Measurements from ENCODE around the gene CTNND2. TPM values are rescaled to one million over a fixed set of nuclear protein-coding genes. Genes with fewer than 3 reads are reported as not detected.

CTNND2 gene
- total and polyA plus RNA-seq, 4 donors, result 0.05 to 0.50 (median 0.27) TPM

DNA sequence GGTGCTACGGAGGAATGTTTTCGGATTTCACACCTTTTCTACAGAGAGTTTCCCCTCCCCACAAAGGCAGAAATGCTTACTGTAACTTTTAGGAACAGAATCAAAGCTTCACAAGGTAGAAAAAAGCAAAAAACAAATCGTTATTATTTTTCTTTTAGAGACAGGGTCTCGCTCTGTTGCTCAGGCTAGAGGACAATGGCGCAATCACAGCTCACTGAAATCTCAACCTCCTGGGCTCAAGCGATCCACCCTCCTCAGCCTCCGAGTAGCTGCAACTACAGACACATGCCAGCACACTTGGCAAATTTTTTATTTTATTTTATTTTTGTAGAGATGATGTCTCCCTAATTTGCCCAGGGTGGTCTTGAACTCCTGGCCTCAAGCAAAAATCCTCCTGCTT, 394.5 kb downstream of the CTNND2 start:
- DNase-seq (ENCODE audit: low spot score), result no peak
- H3K9me3 ChIP-seq (ENCODE audit: control insufficient read depth in 4 of 4, low read length in 3 of 4), result no peaks in the 10 kb centered on the region
- no peak overlapping the region for H3K4me3 ChIP-seq (ENCODE audit: low read depth in 1 of 3, low read length in 3 of 3)
- no peak overlapping the region for H3K9ac ChIP-seq (ENCODE audit: low read depth in 1 of 2, low read length in 2 of 2)
- H3K27ac ChIP-seq (ENCODE audit: low read depth in 1 of 2, low read length in 2 of 2), result no peak overlapping the region
- no peaks in the 10 kb centered on the region for H3K4me1 ChIP-seq (ENCODE audit: control insufficient read depth in 4 of 4, insufficient read depth in 4 of 4, low read length in 3 of 4)
- 36% methylated on average over 7 of the region's 7 CpGs for WGBS
- no peak for TF ChIP-seq CTCF (IDR thresholded peaks at IDR 0.05; ENCODE audit: low read depth, low read length, missing input control)
- no peak for TF ChIP-seq SP1 (IDR thresholded peaks at IDR 0.05)
- no peak for TF ChIP-seq NR2F2 (IDR thresholded peaks at IDR 0.05)
- no peak for TF ChIP-seq TAF1 (conservative IDR thresholded peaks at IDR 0.05)
- TF ChIP-seq, protein P1, sequence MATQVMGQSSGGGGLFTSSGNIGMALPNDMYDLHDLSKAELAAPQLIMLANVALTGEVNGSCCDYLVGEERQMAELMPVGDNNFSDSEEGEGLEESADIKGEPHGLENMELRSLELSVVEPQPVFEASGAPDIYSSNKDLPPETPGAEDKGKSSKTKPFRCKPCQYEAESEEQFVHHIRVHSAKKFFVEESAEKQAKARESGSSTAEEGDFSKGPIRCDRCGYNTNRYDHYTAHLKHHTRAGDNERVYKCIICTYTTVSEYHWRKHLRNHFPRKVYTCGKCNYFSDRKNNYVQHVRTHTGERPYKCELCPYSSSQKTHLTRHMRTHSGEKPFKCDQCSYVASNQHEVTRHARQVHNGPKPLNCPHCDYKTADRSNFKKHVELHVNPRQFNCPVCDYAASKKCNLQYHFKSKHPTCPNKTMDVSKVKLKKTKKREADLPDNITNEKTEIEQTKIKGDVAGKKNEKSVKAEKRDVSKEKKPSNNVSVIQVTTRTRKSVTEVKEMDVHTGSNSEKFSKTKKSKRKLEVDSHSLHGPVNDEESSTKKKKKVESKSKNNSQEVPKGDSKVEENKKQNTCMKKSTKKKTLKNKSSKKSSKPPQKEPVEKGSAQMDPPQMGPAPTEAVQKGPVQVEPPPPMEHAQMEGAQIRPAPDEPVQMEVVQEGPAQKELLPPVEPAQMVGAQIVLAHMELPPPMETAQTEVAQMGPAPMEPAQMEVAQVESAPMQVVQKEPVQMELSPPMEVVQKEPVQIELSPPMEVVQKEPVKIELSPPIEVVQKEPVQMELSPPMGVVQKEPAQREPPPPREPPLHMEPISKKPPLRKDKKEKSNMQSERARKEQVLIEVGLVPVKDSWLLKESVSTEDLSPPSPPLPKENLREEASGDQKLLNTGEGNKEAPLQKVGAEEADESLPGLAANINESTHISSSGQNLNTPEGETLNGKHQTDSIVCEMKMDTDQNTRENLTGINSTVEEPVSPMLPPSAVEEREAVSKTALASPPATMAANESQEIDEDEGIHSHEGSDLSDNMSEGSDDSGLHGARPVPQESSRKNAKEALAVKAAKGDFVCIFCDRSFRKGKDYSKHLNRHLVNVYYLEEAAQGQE (IDR thresholded peaks at IDR 0.05), result no peak
- no peak for TF ChIP-seq FOXA1 (IDR thresholded peaks at IDR 0.05)
- no peak for TF ChIP-seq RXRA (IDR thresholded peaks at IDR 0.05)
- no peaks in the 10 kb centered on the region for H3K27me3 ChIP-seq (ENCODE audit: control insufficient read depth in 4 of 4, insufficient read depth in 4 of 4, low read length in 3 of 4)
- no peaks in the 10 kb centered on the region for H3K36me3 ChIP-seq (ENCODE audit: control insufficient read depth in 4 of 4, insufficient read depth in 3 of 4, low read depth in 1 of 4, low read length in 3 of 4)

DNA sequence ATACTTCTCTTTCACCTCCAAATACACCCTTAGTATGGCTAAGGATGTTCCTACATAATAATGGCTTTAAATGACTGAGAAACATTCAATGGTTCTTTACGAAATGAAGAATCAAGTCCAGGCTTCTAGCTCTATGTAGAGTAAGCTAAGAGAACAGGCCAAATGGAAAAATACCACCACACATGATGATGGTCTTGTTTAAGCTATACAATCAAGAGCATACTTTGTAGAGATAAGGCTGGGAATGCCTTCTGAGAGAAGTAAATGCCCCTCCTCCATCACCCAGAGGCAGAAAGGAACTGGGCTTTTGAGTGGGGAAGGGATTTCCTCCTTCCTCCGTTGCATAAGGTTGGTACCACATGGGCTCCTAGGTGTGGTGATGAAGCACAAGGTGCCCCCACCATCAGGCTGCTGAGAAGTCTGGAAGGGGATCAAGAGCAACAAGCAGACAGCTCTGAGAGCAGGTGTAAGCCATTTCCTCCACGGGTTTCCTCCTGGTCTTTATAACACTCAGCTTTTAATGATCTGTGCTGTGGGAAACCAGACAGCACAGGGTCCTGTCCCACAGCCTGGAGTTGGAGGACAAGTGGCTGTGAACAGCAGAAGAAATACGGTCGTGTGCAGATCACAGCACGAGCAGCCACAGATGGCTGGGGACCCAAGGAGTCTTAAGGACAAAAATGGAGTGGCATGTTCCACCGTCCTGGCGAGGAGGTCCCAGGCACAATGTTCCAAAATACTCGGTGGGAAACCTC, 396.9 kb downstream of the CTNND2 start:
- Histone ChIP-seq H3K9ac (ENCODE audit: low read depth in 1 of 2, low read length in 2 of 2) (no peak overlapping the region), H3K27ac (ENCODE audit: low read depth in 1 of 2, low read length in 2 of 2) (no peak overlapping the region), H3K27me3 (ENCODE audit: control insufficient read depth in 4 of 4, insufficient read depth in 4 of 4, low read length in 3 of 4) (no peaks in the 10 kb centered on the region), H3K36me3 (ENCODE audit: control insufficient read depth in 4 of 4, insufficient read depth in 3 of 4, low read depth in 1 of 4, low read length in 3 of 4) (no peaks in the 10 kb centered on the region), H3K9me3 (ENCODE audit: control insufficient read depth in 4 of 4, low read length in 3 of 4) (no peaks in the 10 kb centered on the region), H3K4me1 (ENCODE audit: control insufficient read depth in 4 of 4, insufficient read depth in 4 of 4, low read length in 3 of 4) (no peaks in the 10 kb centered on the region), H3K4me3 (ENCODE audit: low read depth in 1 of 3, low read length in 3 of 3) (no peak overlapping the region)
- WGBS, result 76% methylated on average over 9 of the region's 9 CpGs
- DNase-seq (ENCODE audit: low spot score), result no peak
- no peak for TF ChIP-seq RXRA (IDR thresholded peaks at IDR 0.05)
- TF ChIP-seq ATF3 (IDR thresholded peaks at IDR 0.05), result no peak
- TF ChIP-seq TAF1 (conservative IDR thresholded peaks at IDR 0.05), result no peak
- TF ChIP-seq CTCF (IDR thresholded peaks at IDR 0.05; ENCODE audit: low read depth, low read length, missing input control), result no peak
- TF ChIP-seq EGR1 (IDR thresholded peaks at IDR 0.05; ENCODE audit: low read depth in 2 of 2), result no peak
- TF ChIP-seq SP1 (IDR thresholded peaks at IDR 0.05), result no peak
- TF ChIP-seq, protein P1 (IDR thresholded peaks at IDR 0.05), result no peak
- TF ChIP-seq NR2F2 (IDR thresholded peaks at IDR 0.05), result no peak
- TF ChIP-seq MAX (IDR thresholded peaks at IDR 0.05), result no peak
- no peak for TF ChIP-seq JUND (IDR thresholded peaks at IDR 0.05)
- TF ChIP-seq HNF4A (conservative IDR thresholded peaks at IDR 0.05), result no peak
- no peak for TF ChIP-seq HNF4G (IDR thresholded peaks at IDR 0.05)
- no peak for TF ChIP-seq RAD21 (IDR thresholded peaks at IDR 0.05)
- TF ChIP-seq GABPA (IDR thresholded peaks at IDR 0.05 in 1 of 2, conservative IDR thresholded peaks at IDR 0.05 in 1 of 2), result no peak
- TF ChIP-seq YY1 (IDR thresholded peaks at IDR 0.05), result no peak
- TF ChIP-seq FOXA1 (IDR thresholded peaks at IDR 0.05), result no peak
- TF ChIP-seq, protein P2, sequence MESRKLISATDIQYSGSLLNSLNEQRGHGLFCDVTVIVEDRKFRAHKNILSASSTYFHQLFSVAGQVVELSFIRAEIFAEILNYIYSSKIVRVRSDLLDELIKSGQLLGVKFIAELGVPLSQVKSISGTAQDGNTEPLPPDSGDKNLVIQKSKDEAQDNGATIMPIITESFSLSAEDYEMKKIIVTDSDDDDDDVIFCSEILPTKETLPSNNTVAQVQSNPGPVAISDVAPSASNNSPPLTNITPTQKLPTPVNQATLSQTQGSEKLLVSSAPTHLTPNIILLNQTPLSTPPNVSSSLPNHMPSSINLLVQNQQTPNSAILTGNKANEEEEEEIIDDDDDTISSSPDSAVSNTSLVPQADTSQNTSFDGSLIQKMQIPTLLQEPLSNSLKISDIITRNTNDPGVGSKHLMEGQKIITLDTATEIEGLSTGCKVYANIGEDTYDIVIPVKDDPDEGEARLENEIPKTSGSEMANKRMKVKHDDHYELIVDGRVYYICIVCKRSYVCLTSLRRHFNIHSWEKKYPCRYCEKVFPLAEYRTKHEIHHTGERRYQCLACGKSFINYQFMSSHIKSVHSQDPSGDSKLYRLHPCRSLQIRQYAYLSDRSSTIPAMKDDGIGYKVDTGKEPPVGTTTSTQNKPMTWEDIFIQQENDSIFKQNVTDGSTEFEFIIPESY (IDR thresholded peaks at IDR 0.05), result no peak
